H9 (cell line): ENCODE measurements around the gene PASD1. TPM values are rescaled to one million over a fixed set of nuclear protein-coding genes. Genes with fewer than 3 reads are reported as not detected.

Source experiments
- DNase-seq: peaks from one replicate; pipeline ENCODE4 v3.0.0-alpha.2; 2017
- H2AFZ ChIP-seq: one replicate; pipeline ENCODE4 v1.6.1; 2013; ENCODE audit warnings: mild to moderate bottlenecking, low read length, control low read depth, moderate library complexity
- H2AK5ac ChIP-seq: 2 replicates; pipeline ENCODE4 v1.6.1; 2013; ENCODE audit warnings: low read length, control low read depth, mixed read lengths; ENCODE audit not compliant: insufficient read length
- H2BK120ac ChIP-seq: one replicate; pipeline ENCODE4 v1.6.1; 2013; ENCODE audit warnings: low read depth, mild to moderate bottlenecking, low read length, control low read depth, inconsistent platforms; ENCODE audit not compliant: poor library complexity, severe bottlenecking
- H2BK12ac ChIP-seq: 2 replicates; pipeline ENCODE4 v1.6.1; 2013; ENCODE audit warnings: low read length, control low read depth, mixed read lengths, low read depth; ENCODE audit not compliant: insufficient read length
- H2BK15ac ChIP-seq: 2 replicates; pipeline ENCODE4 v1.6.1; 2013; ENCODE audit warnings: low read depth, low read length, control low read depth
- H2BK20ac ChIP-seq: one replicate; pipeline ENCODE4 v1.6.1; 2013; ENCODE audit warnings: low read depth, mild to moderate bottlenecking, low read length, control low read depth, inconsistent platforms; ENCODE audit not compliant: poor library complexity, severe bottlenecking
- H2BK5ac ChIP-seq: 2 replicates; pipeline ENCODE4 v1.6.1; 2013; ENCODE audit warnings: low read length, control low read depth, mixed read lengths; ENCODE audit not compliant: insufficient read length
- H3K14ac ChIP-seq: 2 replicates; pipeline ENCODE4 v1.6.1; 2013; ENCODE audit warnings: low read length, control low read depth; ENCODE audit not compliant: insufficient read depth
- H3K18ac ChIP-seq: 2 replicates; pipeline ENCODE4 v1.6.1; 2013; ENCODE audit warnings: low read depth, mild to moderate bottlenecking, mixed read lengths, low read length, control low read depth; ENCODE audit not compliant: insufficient read length
- H3K23ac ChIP-seq: 2 replicates; pipeline ENCODE4 v1.6.1; 2013; ENCODE audit warnings: low read length, control low read depth, mixed read lengths, low read depth; ENCODE audit not compliant: insufficient read length
- H3K23me2 ChIP-seq: 2 replicates; pipeline ENCODE4 v1.6.1; 2013; ENCODE audit warnings: low read depth, mild to moderate bottlenecking, mixed read lengths, low read length, control low read depth; ENCODE audit not compliant: insufficient read length, poor library complexity, severe bottlenecking
- H3K27ac ChIP-seq: 2 replicates; pipeline ENCODE4 v1.5.1; 2013; ENCODE audit warnings: low read length, control low read depth, mixed read lengths, low read depth; ENCODE audit not compliant: insufficient read length
- H3K27me3 ChIP-seq: 2 replicates; pipeline ENCODE4 v1.6.1; 2013; ENCODE audit warnings: low read length, control low read depth, inconsistent platforms; ENCODE audit not compliant: insufficient read depth
- H3K4ac ChIP-seq: 2 replicates; pipeline ENCODE4 v1.6.1; 2013; ENCODE audit warnings: low read depth, mild to moderate bottlenecking, control low read depth, inconsistent platforms, low read length, moderate library complexity
- H3K4me1 ChIP-seq: 2 replicates; pipeline ENCODE4 v1.6.1; 2013; ENCODE audit warnings: low read length, control low read depth, inconsistent platforms; ENCODE audit not compliant: insufficient read depth
- H3K4me2 ChIP-seq: 2 replicates; pipeline ENCODE4 v1.6.1; 2013; ENCODE audit warnings: low read length, control low read depth, mixed read lengths; ENCODE audit not compliant: insufficient read length, insufficient read depth
- H3K56ac ChIP-seq: 2 replicates; pipeline ENCODE4 v1.6.1; 2013; ENCODE audit warnings: low read depth, mild to moderate bottlenecking, mixed read lengths, low read length, control low read depth; ENCODE audit not compliant: insufficient read length
- H3K79me1 ChIP-seq: 2 replicates; pipeline ENCODE4 v1.6.1; 2013; ENCODE audit warnings: low read depth, mild to moderate bottlenecking, moderate library complexity, low read length, control low read depth, inconsistent platforms; ENCODE audit not compliant: insufficient read depth, poor library complexity, severe bottlenecking
- H3K79me2 ChIP-seq: 2 replicates; pipeline ENCODE4 v1.6.1; 2013; ENCODE audit warnings: low read length, control low read depth, inconsistent platforms; ENCODE audit not compliant: insufficient read depth
- H3K9ac ChIP-seq: 2 replicates; pipeline ENCODE4 v1.6.1; 2013; ENCODE audit warnings: low read length, control low read depth, mixed read lengths; ENCODE audit not compliant: insufficient read length; ENCODE audit errors: extremely low read depth
- H3K9me3 ChIP-seq: one replicate; pipeline ENCODE4 v1.6.1; 2013; ENCODE audit warnings: low read depth, low read length, inconsistent platforms; ENCODE audit not compliant: control insufficient read depth
- H3T11ph ChIP-seq: one replicate; pipeline ENCODE4 v1.6.1; 2013; ENCODE audit warnings: mild to moderate bottlenecking, low read length, control low read depth, inconsistent platforms
- H4K20me1 ChIP-seq: one replicate; pipeline ENCODE4 v1.6.1; 2013; ENCODE audit not compliant: control insufficient read depth, insufficient read length, insufficient read depth
- H4K5ac ChIP-seq: 2 replicates; pipeline ENCODE4 v1.6.1; 2013; ENCODE audit warnings: low read depth, mild to moderate bottlenecking, mixed read lengths, low read length, control low read depth; ENCODE audit not compliant: insufficient read length
- H4K8ac ChIP-seq: replicated peaks from 2 replicates; pipeline ENCODE4 v1.6.1; 2013; ENCODE audit warnings: low read length, control low read depth, mixed read lengths, low read depth; ENCODE audit not compliant: insufficient read length
- H4K91ac ChIP-seq: 2 replicates; pipeline ENCODE4 v1.6.1; 2013; ENCODE audit warnings: low read depth, mild to moderate bottlenecking, moderate library complexity, mixed read lengths, low read length, control low read depth; ENCODE audit not compliant: insufficient read length
- H3K27ac Mint-ChIP-seq, 3 experiments: 2 replicates in 2 of 3; 3 replicates in 1 of 3; pipeline ENCODE4 v1.8.0; 2020 to 2021; ENCODE audit warnings: mixed read lengths in 3 of 3, mild to moderate bottlenecking in 1 of 3, moderate library complexity in 1 of 3
- H3K27me3 Mint-ChIP-seq: 2 replicates; pipeline ENCODE4 v1.8.0; 2021; ENCODE audit warnings: low read depth, mild to moderate bottlenecking, moderate library complexity, mixed read lengths
- H3K36me3 Mint-ChIP-seq, 3 experiments: 2 replicates in 2 of 3; 3 replicates in 1 of 3; pipeline ENCODE4 v1.8.0; 2020 to 2021; ENCODE audit warnings: low read depth in 3 of 3, mixed read lengths in 3 of 3; ENCODE audit not compliant: insufficient read depth in 1 of 3
- H3K4me1 Mint-ChIP-seq, 2 experiments: 2 replicates each; pipeline ENCODE4 v1.8.0; 2020; ENCODE audit warnings: mixed read lengths in 2 of 2
- H3K4me3 Mint-ChIP-seq, 2 experiments: 2 replicates in 1 of 2; 3 replicates in 1 of 2; pipeline ENCODE4 v1.8.0; 2020 to 2021; ENCODE audit warnings: mild to moderate bottlenecking in 2 of 2, mixed read lengths in 2 of 2, moderate library complexity in 1 of 2
- H3K9me3 Mint-ChIP-seq, 2 experiments: 2 replicates in 1 of 2; 3 replicates in 1 of 2; pipeline ENCODE4 v1.8.0; 2020; ENCODE audit warnings: mild to moderate bottlenecking in 2 of 2, mixed read lengths in 2 of 2, moderate library complexity in 1 of 2
- CTCF ChIP-seq: fragments of 200-600 bp; sonication (generic); conservative IDR thresholded peaks from 3 replicates; pipeline ENCODE4 v1.8.0; 2021; ENCODE audit warnings: antibody characterized with exemption, mild to moderate bottlenecking
- WGBS: extraction: QIAGEN DNeasy Blood & Tissue Kit; methylation state at CpG from one replicate; pipeline ENCODE4 v1.1.7; 2013; ENCODE audit warnings: missing lambda C conversion rate, low lambda C conversion rate, mixed read lengths; ENCODE audit not compliant: insufficient read length; ENCODE audit errors: extremely low coverage; 5-methylcytosine and 5-hydroxymethylcytosine counted together
- total RNA-seq: library from RNA; stranded (reverse); gene quantifications from 2 replicates; pipeline ENCODE4 v1.2.1, GENCODE V29; 2021

The PASD1 gene
- total RNA-seq, 1 experiment from 2014 or later, result not detected

GRCh38 chrX:151692825-151693224 is 129.3 kb downstream of the PASD1 start:
- Mint-ChIP-seq H3K27ac (no peak overlapping the region), H3K4me3 (no peak overlapping the region), H3K9me3 (peaks cover 29 to 44% of the 10 kb centered on the region in 2 experiments), H3K36me3 (peaks cover 0 to 5% (median 3%) of the 10 kb centered on the region in 3 experiments; a peak in 5 of 7 replicates), H3K27me3 (peaks cover 23% of the 10 kb centered on the region), H3K4me1 (peaks cover 11% of the 10 kb centered on the region in 2 experiments)
- H3K9me3 ChIP-seq, result peaks cover 47% of the 10 kb centered on the region
- no peak overlapping the region for H4K5ac ChIP-seq
- no peak overlapping the region for H3K9ac ChIP-seq
- H2AFZ ChIP-seq, result no peak overlapping the region
- no peak overlapping the region for H2BK12ac ChIP-seq
- H2BK15ac ChIP-seq, result no peak overlapping the region
- H4K91ac ChIP-seq, result no peak overlapping the region
- H3K56ac ChIP-seq, result no peak overlapping the region
- DNase-seq, result no peak
- no peak overlapping the region for H3T11ph ChIP-seq
- no peaks in the 10 kb centered on the region for H3K27me3 ChIP-seq
- no peak overlapping the region for H3K27ac ChIP-seq
- H2BK20ac ChIP-seq, result no peak overlapping the region
- no peak overlapping the region for H2AK5ac ChIP-seq
- H2BK120ac ChIP-seq, result no peak overlapping the region
- H4K20me1 ChIP-seq, result no peaks in the 10 kb centered on the region
- no peaks in the 10 kb centered on the region for H3K23me2 ChIP-seq
- no peaks in the 10 kb centered on the region for H3K79me2 ChIP-seq
- H3K4me2 ChIP-seq, result no peak overlapping the region
- H3K23ac ChIP-seq, result no peak overlapping the region
- H3K14ac ChIP-seq, result no peak overlapping the region
- no peak overlapping the region for H3K4ac ChIP-seq
- H3K18ac ChIP-seq, result no peak overlapping the region
- no peak overlapping the region for H2BK5ac ChIP-seq
- TF ChIP-seq CTCF, result no peak
- no CpG with 5 or more reads among the region's 6 CpGs for WGBS
- no peak overlapping the region for H4K8ac ChIP-seq
- no peaks in the 10 kb centered on the region for H3K4me1 ChIP-seq
- H3K79me1 ChIP-seq, result no peaks in the 10 kb centered on the region
